ENCODE results near the gene MAL.

MAL gene

GRCh38 chr2:94997981-94998930 lies 27.3 kb upstream of the MAL start:
- Histone ChIP-seq H2BK5ac (ENCODE audit: low read length) (no peak overlapping the region), H3K9me3 (replicated peaks in 1 of 2; ENCODE audit: control insufficient read depth in 2 of 2, insufficient read depth in 1 of 2, low read depth in 1 of 2, low read length in 2 of 2) (no peaks in the 10 kb centered on the region), H3K27me3 (ENCODE audit: control insufficient read depth in 3 of 3, insufficient read depth in 3 of 3, low read depth in 1 of 3, low read length in 3 of 3) (peaks cover 0 to 7% (median 5%) of the 10 kb centered on the region in 3 experiments), H2BK12ac (ENCODE audit: low read length) (no peak overlapping the region), H3K36me3 (replicated peaks in 1 of 2; ENCODE audit: control insufficient read depth in 2 of 2, insufficient read depth in 2 of 2, low read length in 2 of 2) (no peaks in the 10 kb centered on the region), H3K23ac (ENCODE audit: low read depth, low read length, poor library complexity) (peak overlapping the region; percentile 59), H2BK120ac (ENCODE audit: low read depth, low read length) (no peak overlapping the region), H4K8ac (ENCODE audit: low read depth, low read length) (no peak overlapping the region), H3K79me1 (ENCODE audit: low read depth, low read length) (no peaks in the 10 kb centered on the region), H3K4ac (ENCODE audit: low read length) (no peak overlapping the region), H3K27ac (replicated peaks; ENCODE audit: low read length) (no peak overlapping the region), H3K4me3 (ENCODE audit: low read length in 2 of 2) (no peak overlapping the region), H2BK15ac (ENCODE audit: low read length) (no peak overlapping the region), H2AFZ (ENCODE audit: low read length) (no peak overlapping the region), H3K18ac (ENCODE audit: low read length) (peak overlapping the region; percentile 30), H3K9ac (ENCODE audit: low read depth, low read length, poor library complexity) (no peak overlapping the region), H3K4me1 (ENCODE audit: control insufficient read depth in 2 of 2, insufficient read depth in 1 of 2, low read depth in 1 of 2, low read length in 2 of 2) (peaks cover 7 to 15% of the 10 kb centered on the region in 2 donors), H2AK5ac (ENCODE audit: low read depth, low read length) (peak overlapping the region; percentile 23), H3K14ac (ENCODE audit: low read length) (no peak overlapping the region), H3K4me2 (ENCODE audit: insufficient read depth, low read length, poor library complexity, severe bottlenecking) (peak overlapping the region; percentile 46), H4K91ac (ENCODE audit: low read depth, low read length, poor library complexity) (no peak overlapping the region)
- WGBS, 2 donors (ENCODE audit: extremely low coverage in 2 of 2, insufficient read length in 2 of 2, insufficient replicate concordance in 1 of 2): no CpG with 5 or more reads among the region's 54 CpGs
- no peak for DNase-seq (ENCODE audit: low spot score)

GRCh38 chr2:94999431-94999883 lies 26.1 kb upstream of the MAL start:
- no peak overlapping the region for H4K91ac ChIP-seq (ENCODE audit: low read depth, low read length, poor library complexity)

GRCh38 chr2:95001051-95001562 lies 24.4 kb upstream of the MAL start:
- H2BK15ac ChIP-seq (ENCODE audit: low read length): no peak overlapping the region
- H2AFZ ChIP-seq (ENCODE audit: low read length): no peak overlapping the region
- peaks cover 0 to 7% (median 2%) of the 10 kb centered on the region in 3 experiments for H3K27me3 ChIP-seq (ENCODE audit: control insufficient read depth in 3 of 3, insufficient read depth in 3 of 3, low read depth in 1 of 3, low read length in 3 of 3)
- H3K79me1 ChIP-seq (ENCODE audit: low read depth, low read length): no peaks in the 10 kb centered on the region
- no peak overlapping the region for H3K4me2 ChIP-seq (ENCODE audit: insufficient read depth, low read length, poor library complexity, severe bottlenecking)
- H3K9ac ChIP-seq (ENCODE audit: low read depth, low read length, poor library complexity): peak overlapping the region; percentile 9
- H3K18ac ChIP-seq (ENCODE audit: low read length): peak overlapping the region; percentile 46
- H2BK5ac ChIP-seq (ENCODE audit: low read length): no peak overlapping the region
- no peaks in the 10 kb centered on the region for H3K36me3 ChIP-seq (replicated peaks in 1 of 2; ENCODE audit: control insufficient read depth in 2 of 2, insufficient read depth in 2 of 2, low read length in 2 of 2)
- H2BK12ac ChIP-seq (ENCODE audit: low read length): no peak overlapping the region
- H3K9me3 ChIP-seq (replicated peaks in 1 of 2; ENCODE audit: control insufficient read depth in 2 of 2, insufficient read depth in 1 of 2, low read depth in 1 of 2, low read length in 2 of 2): no peaks in the 10 kb centered on the region
- no peak overlapping the region for H4K8ac ChIP-seq (ENCODE audit: low read depth, low read length)
- no peak overlapping the region for H3K23ac ChIP-seq (ENCODE audit: low read depth, low read length, poor library complexity)
- no peak overlapping the region for H2BK120ac ChIP-seq (ENCODE audit: low read depth, low read length)
- no peak overlapping the region for H3K27ac ChIP-seq (replicated peaks; ENCODE audit: low read length)
- peak overlapping the region; percentile 17 for H2AK5ac ChIP-seq (ENCODE audit: low read depth, low read length)
- no peak overlapping the region for H3K4me3 ChIP-seq (ENCODE audit: low read length in 2 of 2)
- no peak for DNase-seq (ENCODE audit: low spot score)
- H3K4ac ChIP-seq (ENCODE audit: low read length): no peak overlapping the region
- peak overlapping the region; percentile 4 for H3K14ac ChIP-seq (ENCODE audit: low read length)
- H4K91ac ChIP-seq (ENCODE audit: low read depth, low read length, poor library complexity): no peak overlapping the region
- peaks cover 11% of the 10 kb centered on the region in 2 donors for H3K4me1 ChIP-seq (ENCODE audit: control insufficient read depth in 2 of 2, insufficient read depth in 1 of 2, low read depth in 1 of 2, low read length in 2 of 2)
- WGBS, 2 donors (ENCODE audit: extremely low coverage in 2 of 2, insufficient read length in 2 of 2, insufficient replicate concordance in 1 of 2): no CpG with 5 or more reads among the region's 5 CpGs

More at GRCh38 chr2:94999431-94999883, 26.1 kb upstream of the MAL start:
- DNase-seq (ENCODE audit: low spot score): no peak
- Histone ChIP-seq H2AK5ac (ENCODE audit: low read depth, low read length) (no peak overlapping the region), H2AFZ (ENCODE audit: low read length) (no peak overlapping the region), H2BK5ac (ENCODE audit: low read length) (no peak overlapping the region), H3K9me3 (replicated peaks in 1 of 2; ENCODE audit: control insufficient read depth in 2 of 2, insufficient read depth in 1 of 2, low read depth in 1 of 2, low read length in 2 of 2) (no peaks in the 10 kb centered on the region), H2BK12ac (ENCODE audit: low read length) (no peak overlapping the region), H3K27ac (replicated peaks; ENCODE audit: low read length) (no peak overlapping the region), H3K4me3 (ENCODE audit: low read length in 2 of 2) (no peak overlapping the region), H2BK15ac (ENCODE audit: low read length) (no peak overlapping the region), H2BK120ac (ENCODE audit: low read depth, low read length) (no peak overlapping the region), H3K14ac (ENCODE audit: low read length) (no peak overlapping the region), H3K23ac (ENCODE audit: low read depth, low read length, poor library complexity) (no peak overlapping the region), H3K27me3 (ENCODE audit: control insufficient read depth in 3 of 3, insufficient read depth in 3 of 3, low read depth in 1 of 3, low read length in 3 of 3) (peaks cover 0 to 7% (median 5%) of the 10 kb centered on the region in 3 experiments), H3K4me2 (ENCODE audit: insufficient read depth, low read length, poor library complexity, severe bottlenecking) (no peak overlapping the region), H4K8ac (ENCODE audit: low read depth, low read length) (no peak overlapping the region), H3K9ac (ENCODE audit: low read depth, low read length, poor library complexity) (no peak overlapping the region), H3K79me1 (ENCODE audit: low read depth, low read length) (no peaks in the 10 kb centered on the region), H3K18ac (ENCODE audit: low read length) (peak overlapping the region; percentile 50), H3K36me3 (replicated peaks in 1 of 2; ENCODE audit: control insufficient read depth in 2 of 2, insufficient read depth in 2 of 2, low read length in 2 of 2) (no peaks in the 10 kb centered on the region), H3K4me1 (ENCODE audit: control insufficient read depth in 2 of 2, insufficient read depth in 1 of 2, low read depth in 1 of 2, low read length in 2 of 2) (peaks cover 10 to 18% of the 10 kb centered on the region in 2 donors), H3K4ac (ENCODE audit: low read length) (no peak overlapping the region)
- no CpG with 5 or more reads among the region's 7 CpGs for WGBS, 2 donors (ENCODE audit: extremely low coverage in 2 of 2, insufficient read length in 2 of 2, insufficient replicate concordance in 1 of 2)

- no peak overlapping the region for H3K18ac ChIP-seq (ENCODE audit: low read length)
- H2BK5ac ChIP-seq (ENCODE audit: low read length): no peak overlapping the region
- H3K9ac ChIP-seq (ENCODE audit: low read depth, low read length, poor library complexity): no peak overlapping the region
- peaks cover 6 to 10% of the 10 kb centered on the region in 2 donors for H3K4me1 ChIP-seq (ENCODE audit: control insufficient read depth in 2 of 2, insufficient read depth in 1 of 2, low read depth in 1 of 2, low read length in 2 of 2)
- peaks cover 0 to 7% (median 2%) of the 10 kb centered on the region in 3 experiments for H3K27me3 ChIP-seq (ENCODE audit: control insufficient read depth in 3 of 3, insufficient read depth in 3 of 3, low read depth in 1 of 3, low read length in 3 of 3)
- H2BK15ac ChIP-seq (ENCODE audit: low read length): no peak overlapping the region
- DNase-seq (ENCODE audit: low spot score): no peak
- H2BK120ac ChIP-seq (ENCODE audit: low read depth, low read length): no peak overlapping the region
- H2AK5ac ChIP-seq (ENCODE audit: low read depth, low read length): no peak overlapping the region
- no peaks in the 10 kb centered on the region for H3K79me1 ChIP-seq (ENCODE audit: low read depth, low read length)
- H3K4me3 ChIP-seq (ENCODE audit: low read length in 2 of 2): no peak overlapping the region
- no peak overlapping the region for H3K27ac ChIP-seq (replicated peaks; ENCODE audit: low read length)
- H4K8ac ChIP-seq (ENCODE audit: low read depth, low read length): no peak overlapping the region
- H4K91ac ChIP-seq (ENCODE audit: low read depth, low read length, poor library complexity): no peak overlapping the region
- no peak overlapping the region for H2AFZ ChIP-seq (ENCODE audit: low read length)
- no peak overlapping the region for H3K14ac ChIP-seq (ENCODE audit: low read length)
- no peak overlapping the region for H3K23ac ChIP-seq (ENCODE audit: low read depth, low read length, poor library complexity)
- no peaks in the 10 kb centered on the region for H3K36me3 ChIP-seq (replicated peaks in 1 of 2; ENCODE audit: control insufficient read depth in 2 of 2, insufficient read depth in 2 of 2, low read length in 2 of 2)
- WGBS, 2 donors (ENCODE audit: extremely low coverage in 2 of 2, insufficient read length in 2 of 2, insufficient replicate concordance in 1 of 2): no CpG with 5 or more reads among the region's 2 CpGs
- no peak overlapping the region for H3K4ac ChIP-seq (ENCODE audit: low read length)
- H3K9me3 ChIP-seq (replicated peaks in 1 of 2; ENCODE audit: control insufficient read depth in 2 of 2, insufficient read depth in 1 of 2, low read depth in 1 of 2, low read length in 2 of 2): no peaks in the 10 kb centered on the region
- no peak overlapping the region for H3K4me2 ChIP-seq (ENCODE audit: insufficient read depth, low read length, poor library complexity, severe bottlenecking)
- H2BK12ac ChIP-seq (ENCODE audit: low read length): no peak overlapping the region
These were observed 23.8 kb upstream of the MAL start for GRCh38 chr2:95001701-95002100.
